H9 (cell line): ENCODE data around the gene NLRP5. TPM values are rescaled to one million over a fixed set of nuclear protein-coding genes. Genes with fewer than 3 reads are reported as not detected.

Experiments used
- DNase-seq: peaks from one replicate; pipeline ENCODE4 v3.0.0-alpha.2; 2017
- H2AFZ ChIP-seq: one replicate; pipeline ENCODE4 v1.6.1; 2013; ENCODE audit warnings: mild to moderate bottlenecking, low read length, control low read depth, moderate library complexity
- H2AK5ac ChIP-seq: 2 replicates; pipeline ENCODE4 v1.6.1; 2013; ENCODE audit warnings: low read length, control low read depth, mixed read lengths; ENCODE audit not compliant: insufficient read length
- H2BK120ac ChIP-seq: one replicate; pipeline ENCODE4 v1.6.1; 2013; ENCODE audit warnings: low read depth, mild to moderate bottlenecking, low read length, control low read depth, inconsistent platforms; ENCODE audit not compliant: poor library complexity, severe bottlenecking
- H2BK12ac ChIP-seq: 2 replicates; pipeline ENCODE4 v1.6.1; 2013; ENCODE audit warnings: low read length, control low read depth, mixed read lengths, low read depth; ENCODE audit not compliant: insufficient read length
- H2BK15ac ChIP-seq: 2 replicates; pipeline ENCODE4 v1.6.1; 2013; ENCODE audit warnings: low read depth, low read length, control low read depth
- H2BK20ac ChIP-seq: one replicate; pipeline ENCODE4 v1.6.1; 2013; ENCODE audit warnings: low read depth, mild to moderate bottlenecking, low read length, control low read depth, inconsistent platforms; ENCODE audit not compliant: poor library complexity, severe bottlenecking
- H2BK5ac ChIP-seq: 2 replicates; pipeline ENCODE4 v1.6.1; 2013; ENCODE audit warnings: low read length, control low read depth, mixed read lengths; ENCODE audit not compliant: insufficient read length
- H3K14ac ChIP-seq: 2 replicates; pipeline ENCODE4 v1.6.1; 2013; ENCODE audit warnings: low read length, control low read depth; ENCODE audit not compliant: insufficient read depth
- H3K18ac ChIP-seq: 2 replicates; pipeline ENCODE4 v1.6.1; 2013; ENCODE audit warnings: low read depth, mild to moderate bottlenecking, mixed read lengths, low read length, control low read depth; ENCODE audit not compliant: insufficient read length
- H3K23ac ChIP-seq: 2 replicates; pipeline ENCODE4 v1.6.1; 2013; ENCODE audit warnings: low read length, control low read depth, mixed read lengths, low read depth; ENCODE audit not compliant: insufficient read length
- H3K23me2 ChIP-seq: 2 replicates; pipeline ENCODE4 v1.6.1; 2013; ENCODE audit warnings: low read depth, mild to moderate bottlenecking, mixed read lengths, low read length, control low read depth; ENCODE audit not compliant: insufficient read length, poor library complexity, severe bottlenecking
- H3K27ac ChIP-seq: 2 replicates; pipeline ENCODE4 v1.5.1; 2013; ENCODE audit warnings: low read length, control low read depth, mixed read lengths, low read depth; ENCODE audit not compliant: insufficient read length
- H3K27me3 ChIP-seq: 2 replicates; pipeline ENCODE4 v1.6.1; 2013; ENCODE audit warnings: low read length, control low read depth, inconsistent platforms; ENCODE audit not compliant: insufficient read depth
- H3K4ac ChIP-seq: 2 replicates; pipeline ENCODE4 v1.6.1; 2013; ENCODE audit warnings: low read depth, mild to moderate bottlenecking, control low read depth, inconsistent platforms, low read length, moderate library complexity
- H3K4me1 ChIP-seq: 2 replicates; pipeline ENCODE4 v1.6.1; 2013; ENCODE audit warnings: low read length, control low read depth, inconsistent platforms; ENCODE audit not compliant: insufficient read depth
- H3K4me2 ChIP-seq: 2 replicates; pipeline ENCODE4 v1.6.1; 2013; ENCODE audit warnings: low read length, control low read depth, mixed read lengths; ENCODE audit not compliant: insufficient read length, insufficient read depth
- H3K56ac ChIP-seq: 2 replicates; pipeline ENCODE4 v1.6.1; 2013; ENCODE audit warnings: low read depth, mild to moderate bottlenecking, mixed read lengths, low read length, control low read depth; ENCODE audit not compliant: insufficient read length
- H3K79me1 ChIP-seq: 2 replicates; pipeline ENCODE4 v1.6.1; 2013; ENCODE audit warnings: low read depth, mild to moderate bottlenecking, moderate library complexity, low read length, control low read depth, inconsistent platforms; ENCODE audit not compliant: insufficient read depth, poor library complexity, severe bottlenecking
- H3K79me2 ChIP-seq: 2 replicates; pipeline ENCODE4 v1.6.1; 2013; ENCODE audit warnings: low read length, control low read depth, inconsistent platforms; ENCODE audit not compliant: insufficient read depth
- H3K9ac ChIP-seq: 2 replicates; pipeline ENCODE4 v1.6.1; 2013; ENCODE audit warnings: low read length, control low read depth, mixed read lengths; ENCODE audit not compliant: insufficient read length; ENCODE audit errors: extremely low read depth
- H3K9me3 ChIP-seq: one replicate; pipeline ENCODE4 v1.6.1; 2013; ENCODE audit warnings: low read depth, low read length, inconsistent platforms; ENCODE audit not compliant: control insufficient read depth
- H3T11ph ChIP-seq: one replicate; pipeline ENCODE4 v1.6.1; 2013; ENCODE audit warnings: mild to moderate bottlenecking, low read length, control low read depth, inconsistent platforms
- H4K20me1 ChIP-seq: one replicate; pipeline ENCODE4 v1.6.1; 2013; ENCODE audit not compliant: control insufficient read depth, insufficient read length, insufficient read depth
- H4K5ac ChIP-seq: 2 replicates; pipeline ENCODE4 v1.6.1; 2013; ENCODE audit warnings: low read depth, mild to moderate bottlenecking, mixed read lengths, low read length, control low read depth; ENCODE audit not compliant: insufficient read length
- H4K8ac ChIP-seq: replicated peaks from 2 replicates; pipeline ENCODE4 v1.6.1; 2013; ENCODE audit warnings: low read length, control low read depth, mixed read lengths, low read depth; ENCODE audit not compliant: insufficient read length
- H4K91ac ChIP-seq: 2 replicates; pipeline ENCODE4 v1.6.1; 2013; ENCODE audit warnings: low read depth, mild to moderate bottlenecking, moderate library complexity, mixed read lengths, low read length, control low read depth; ENCODE audit not compliant: insufficient read length
- H3K27ac Mint-ChIP-seq, 3 experiments: 2 replicates in 2 of 3; 3 replicates in 1 of 3; pipeline ENCODE4 v1.8.0; 2020 to 2021; ENCODE audit warnings: mixed read lengths in 3 of 3, mild to moderate bottlenecking in 1 of 3, moderate library complexity in 1 of 3
- H3K27me3 Mint-ChIP-seq: 2 replicates; pipeline ENCODE4 v1.8.0; 2021; ENCODE audit warnings: low read depth, mild to moderate bottlenecking, moderate library complexity, mixed read lengths
- H3K36me3 Mint-ChIP-seq, 3 experiments: 2 replicates in 2 of 3; 3 replicates in 1 of 3; pipeline ENCODE4 v1.8.0; 2020 to 2021; ENCODE audit warnings: low read depth in 3 of 3, mixed read lengths in 3 of 3; ENCODE audit not compliant: insufficient read depth in 1 of 3
- H3K4me1 Mint-ChIP-seq, 2 experiments: 2 replicates each; pipeline ENCODE4 v1.8.0; 2020; ENCODE audit warnings: mixed read lengths in 2 of 2
- H3K4me3 Mint-ChIP-seq, 2 experiments: 2 replicates in 1 of 2; 3 replicates in 1 of 2; pipeline ENCODE4 v1.8.0; 2020 to 2021; ENCODE audit warnings: mild to moderate bottlenecking in 2 of 2, mixed read lengths in 2 of 2, moderate library complexity in 1 of 2
- H3K9me3 Mint-ChIP-seq, 2 experiments: 2 replicates in 1 of 2; 3 replicates in 1 of 2; pipeline ENCODE4 v1.8.0; 2020; ENCODE audit warnings: mild to moderate bottlenecking in 2 of 2, mixed read lengths in 2 of 2, moderate library complexity in 1 of 2
- CTCF ChIP-seq: fragments of 200-600 bp; sonication (generic); conservative IDR thresholded peaks from 3 replicates; pipeline ENCODE4 v1.8.0; 2021; ENCODE audit warnings: antibody characterized with exemption, mild to moderate bottlenecking
- WGBS: extraction: QIAGEN DNeasy Blood & Tissue Kit; methylation state at CpG from one replicate; pipeline ENCODE4 v1.1.7; 2013; ENCODE audit warnings: missing lambda C conversion rate, low lambda C conversion rate, mixed read lengths; ENCODE audit not compliant: insufficient read length; ENCODE audit errors: extremely low coverage; 5-methylcytosine and 5-hydroxymethylcytosine counted together
- total RNA-seq: library from RNA; stranded (reverse); gene quantifications from 2 replicates; pipeline ENCODE4 v1.2.1, GENCODE V29; 2021

NLRP5 gene
- total RNA-seq, 1 experiment from 2014 or later: not detected

GRCh38 chr19:56094449-56094848, 107.9 kb downstream of the NLRP5 start:
- Histone ChIP-seq H3K4me2 (no peak overlapping the region), H4K5ac (no peak overlapping the region), H4K91ac (no peak overlapping the region), H3K23me2 (no peaks in the 10 kb centered on the region), H3K14ac (no peak overlapping the region), H3K9ac (no peak overlapping the region), H3K18ac (no peak overlapping the region), H3K27ac (no peak overlapping the region), H3K27me3 (no peaks in the 10 kb centered on the region), H3K9me3 (no peaks in the 10 kb centered on the region), H4K20me1 (no peaks in the 10 kb centered on the region), H4K8ac (no peak overlapping the region), H3K4me1 (no peaks in the 10 kb centered on the region), H2BK12ac (no peak overlapping the region), H2BK5ac (no peak overlapping the region), H2AFZ (no peak overlapping the region), H3T11ph (no peak overlapping the region), H3K56ac (no peak overlapping the region), H3K79me2 (no peaks in the 10 kb centered on the region; the same call in 1 of the 2 replicates), H2BK15ac (no peak overlapping the region), H3K79me1 (peaks cover 10% of the 10 kb centered on the region), H2BK120ac (no peak overlapping the region), H2AK5ac (no peak overlapping the region), H3K4ac (no peak overlapping the region), H2BK20ac (no peak overlapping the region), H3K23ac (no peak overlapping the region)
- TF ChIP-seq CTCF: no peak
- Mint-ChIP-seq H3K4me1 (peaks cover 10 to 15% of the 10 kb centered on the region in 2 experiments; a peak in 3 of 4 replicates), H3K9me3 (peaks cover 8 to 12% of the 10 kb centered on the region in 2 experiments; a peak in 3 of 5 replicates), H3K4me3 (no peak overlapping the region), H3K27me3 (no peaks in the 10 kb centered on the region), H3K36me3 (peaks cover 39 to 60% (median 58%) of the 10 kb centered on the region in 3 experiments), H3K27ac (peak overlapping the region in 1 of 3 experiments; percentile 64; a peak in 1 of 7 replicates)
- WGBS: no CpG with 5 or more reads among the region's 9 CpGs
- no peak for DNase-seq
